Measurements from ENCODE around the gene TCN2. TPM values are rescaled to one million over a fixed set of nuclear protein-coding genes. Genes with fewer than 3 reads are reported as not detected.

TCN2 gene
- total and polyA plus RNA-seq, 9 of the 15 experiments (the other 6 are each of a cell fraction or from before 2014, with no cell fraction given), result 0.88 to 5.4 (median 1.7) TPM

DNA sequence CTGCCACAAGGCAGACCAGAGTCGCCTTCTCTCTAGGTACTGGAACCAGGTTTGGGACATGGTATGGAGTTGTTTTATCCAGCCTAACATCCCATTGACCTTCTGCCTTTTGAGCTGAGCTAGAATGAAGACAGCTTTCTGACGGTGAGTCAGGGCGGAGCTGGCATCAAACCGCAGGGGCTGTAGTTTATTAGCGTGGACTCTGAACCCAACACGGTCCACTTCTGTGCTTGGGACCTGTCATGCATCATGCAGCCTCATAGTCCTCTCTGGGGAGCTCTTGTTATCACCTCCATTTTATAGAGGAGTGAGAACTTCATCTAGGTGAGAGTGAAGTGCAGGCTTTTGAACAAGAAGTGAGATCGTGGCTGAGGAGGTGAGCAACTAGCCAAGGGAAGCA lies 40.8 kb upstream of the TCN2 start:
- intact Hi-C loops (cut with micrococcal nuclease), result no loop called here
- no peak overlapping the region for H3K4me3 ChIP-seq
- in situ Hi-C loops (cut with MboI), result no loop called here
- no peak overlapping the region for H3K27ac ChIP-seq (ENCODE audit: extremely low read depth, low read depth, low read length)
- 0% methylated on average over 7 of the region's 7 CpGs for WGBS (ENCODE audit: insufficient coverage, low coverage, missing lambda C conversion rate)
- CTCF ChIA-PET (ENCODE audit: low intra/inter-chr PET ratio), result no interaction called here
- H3K4me1 ChIP-seq (replicated peaks in 1 of 2; ENCODE audit: control insufficient read depth in 2 of 2, insufficient read depth in 2 of 2, low read length in 2 of 2), result no peaks in the 10 kb centered on the region
- H3K36me3 ChIP-seq (ENCODE audit: control insufficient read depth, insufficient read depth, low read length), result no peaks in the 10 kb centered on the region
- H3K9ac ChIP-seq (ENCODE audit: insufficient read depth in 1 of 2, low read depth in 2 of 2, low read length in 2 of 2), result no peak overlapping the region
- no peak for FAIRE-seq
- no peaks in the 10 kb centered on the region for H3K9me3 ChIP-seq (replicated peaks; ENCODE audit: control insufficient read depth, insufficient read depth, low read depth, low read length)
- no peaks in the 10 kb centered on the region for H3K79me2 ChIP-seq (ENCODE audit: control insufficient read depth, insufficient read depth, low read length)
- H3K4me2 ChIP-seq (ENCODE audit: insufficient read depth, low read length), result no peak overlapping the region
- no TSS peak for BruUV-seq (replicated peaks)
- POLR2A ChIA-PET, result interaction anchor here (1.0 to 1.5 kb wide), 2 partner anchors 15 to 19 kb away, joined by 3 to 4 read pairs; no protein-coding TSS in a partner anchor
- H3K27me3 ChIP-seq (ENCODE audit: control insufficient read depth in 2 of 2, insufficient read depth in 2 of 2, low read length in 2 of 2), result peaks cover 0 to 20% of the 10 kb centered on the region in 2 experiments; a peak in 3 of 5 replicates
- H2AFZ ChIP-seq (ENCODE audit: low read depth, low read length), result no peak overlapping the region
- DNase-seq (ENCODE audit: extremely low read depth in 1 of 4, low spot score in 3 of 4), result no peak
- no peaks in the 10 kb centered on the region; the same call in 1 of the 2 replicates for H4K20me1 ChIP-seq (replicated peaks; ENCODE audit: control insufficient read depth, insufficient read depth, low read length)
- no peaks in the 10 kb centered on the region for H3K9me1 ChIP-seq (ENCODE audit: control insufficient read depth, insufficient read depth, low read length)
- TF ChIP-seq KLF10 (CRISPR knock-in tag; IDR thresholded peaks at IDR 0.05) (no peak), MCM5 (IDR thresholded peaks at IDR 0.05; ENCODE audit: low read depth) (no peak), ZNF778 (CRISPR knock-in tag; IDR thresholded peaks at IDR 0.05) (no peak), ZNF76 (CRISPR knock-in tag; IDR thresholded peaks at IDR 0.05; ENCODE audit: borderline replicate concordance) (no peak), ERF (CRISPR knock-in tag; IDR thresholded peaks at IDR 0.05) (no peak), SRSF1 (IDR thresholded peaks at IDR 0.05; ENCODE audit: low read depth, low read length) (no peak), MECOM (CRISPR knock-in tag; IDR thresholded peaks at IDR 0.05) (no peak), ZEB2 (IDR thresholded peaks at IDR 0.05) (no peak), DACH1 (IDR thresholded peaks at IDR 0.05; ENCODE audit: partially characterized antibody) (no peak), SREBF1 (IDR thresholded peaks at IDR 0.05; ENCODE audit: borderline replicate concordance, low read depth, low read length) (no peak), ZNF75A (CRISPR knock-in tag; IDR thresholded peaks at IDR 0.05) (no peak), C11orf30 (IDR thresholded peaks at IDR 0.05; ENCODE audit: low read depth) (no peak)
- TF ChIP-seq, protein P1, sequence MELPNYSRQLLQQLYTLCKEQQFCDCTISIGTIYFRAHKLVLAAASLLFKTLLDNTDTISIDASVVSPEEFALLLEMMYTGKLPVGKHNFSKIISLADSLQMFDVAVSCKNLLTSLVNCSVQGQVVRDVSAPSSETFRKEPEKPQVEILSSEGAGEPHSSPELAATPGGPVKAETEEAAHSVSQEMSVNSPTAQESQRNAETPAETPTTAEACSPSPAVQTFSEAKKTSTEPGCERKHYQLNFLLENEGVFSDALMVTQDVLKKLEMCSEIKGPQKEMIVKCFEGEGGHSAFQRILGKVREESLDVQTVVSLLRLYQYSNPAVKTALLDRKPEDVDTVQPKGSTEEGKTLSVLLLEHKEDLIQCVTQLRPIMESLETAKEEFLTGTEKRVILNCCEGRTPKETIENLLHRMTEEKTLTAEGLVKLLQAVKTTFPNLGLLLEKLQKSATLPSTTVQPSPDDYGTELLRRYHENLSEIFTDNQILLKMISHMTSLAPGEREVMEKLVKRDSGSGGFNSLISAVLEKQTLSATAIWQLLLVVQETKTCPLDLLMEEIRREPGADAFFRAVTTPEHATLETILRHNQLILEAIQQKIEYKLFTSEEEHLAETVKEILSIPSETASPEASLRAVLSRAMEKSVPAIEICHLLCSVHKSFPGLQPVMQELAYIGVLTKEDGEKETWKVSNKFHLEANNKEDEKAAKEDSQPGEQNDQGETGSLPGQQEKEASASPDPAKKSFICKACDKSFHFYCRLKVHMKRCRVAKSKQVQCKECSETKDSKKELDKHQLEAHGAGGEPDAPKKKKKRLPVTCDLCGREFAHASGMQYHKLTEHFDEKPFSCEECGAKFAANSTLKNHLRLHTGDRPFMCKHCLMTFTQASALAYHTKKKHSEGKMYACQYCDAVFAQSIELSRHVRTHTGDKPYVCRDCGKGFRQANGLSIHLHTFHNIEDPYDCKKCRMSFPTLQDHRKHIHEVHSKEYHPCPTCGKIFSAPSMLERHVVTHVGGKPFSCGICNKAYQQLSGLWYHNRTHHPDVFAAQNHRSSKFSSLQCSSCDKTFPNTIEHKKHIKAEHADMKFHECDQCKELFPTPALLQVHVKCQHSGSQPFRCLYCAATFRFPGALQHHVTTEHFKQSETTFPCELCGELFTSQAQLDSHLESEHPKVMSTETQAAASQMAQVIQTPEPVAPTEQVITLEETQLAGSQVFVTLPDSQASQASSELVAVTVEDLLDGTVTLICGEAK (IDR thresholded peaks at IDR 0.05), result no peak
- TF ChIP-seq, protein P1 (CRISPR knock-in tag; IDR thresholded peaks at IDR 0.05), result no peak
- TF ChIP-seq, protein P2, sequence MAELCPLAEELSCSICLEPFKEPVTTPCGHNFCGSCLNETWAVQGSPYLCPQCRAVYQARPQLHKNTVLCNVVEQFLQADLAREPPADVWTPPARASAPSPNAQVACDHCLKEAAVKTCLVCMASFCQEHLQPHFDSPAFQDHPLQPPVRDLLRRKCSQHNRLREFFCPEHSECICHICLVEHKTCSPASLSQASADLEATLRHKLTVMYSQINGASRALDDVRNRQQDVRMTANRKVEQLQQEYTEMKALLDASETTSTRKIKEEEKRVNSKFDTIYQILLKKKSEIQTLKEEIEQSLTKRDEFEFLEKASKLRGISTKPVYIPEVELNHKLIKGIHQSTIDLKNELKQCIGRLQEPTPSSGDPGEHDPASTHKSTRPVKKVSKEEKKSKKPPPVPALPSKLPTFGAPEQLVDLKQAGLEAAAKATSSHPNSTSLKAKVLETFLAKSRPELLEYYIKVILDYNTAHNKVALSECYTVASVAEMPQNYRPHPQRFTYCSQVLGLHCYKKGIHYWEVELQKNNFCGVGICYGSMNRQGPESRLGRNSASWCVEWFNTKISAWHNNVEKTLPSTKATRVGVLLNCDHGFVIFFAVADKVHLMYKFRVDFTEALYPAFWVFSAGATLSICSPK (IDR thresholded peaks at IDR 0.05; ENCODE audit: borderline replicate concordance), result no peak
- ATAC-seq, result no peak

All from K562 (cell line).